Tibial artery (tissue), 4 donors: ENCODE data around the gene CUX1.
A peak's percentile ranks its signal among the peaks of the same experiment; 100 is the strongest.

Experiments used
- DNase-seq, 2 donors: peaks; one replicate each; pipeline ENCODE4 v3.0.0-alpha.2; 2019
- H3K27ac ChIP-seq, 2 donors: fragments of 200-600 bp; sonication (generic) in 1 of 2; 1 replicate in 1 of 2; 2 replicates in 1 of 2; pipeline ENCODE4 v1.5.1; 2018 to 2019; ENCODE audit warnings: mild to moderate bottlenecking in 1 of 2
- H3K27me3 ChIP-seq, 2 donors: fragments of 200-600 bp; sonication (generic) in 1 of 2; one replicate each; pipeline versions ENCODE4 v1.5.1 to v1.6.0; 2016 to 2019
- H3K36me3 ChIP-seq, 3 donors: fragments of 200-600 bp; sonication (generic) in 2 of 3; one replicate each; pipeline ENCODE4 v1.5.1; 2016 to 2019; ENCODE audit warnings: mild to moderate bottlenecking in 2 of 3
- H3K4me1 ChIP-seq, 4 donors: fragments of 200-600 bp; sonication (generic) in 2 of 4; 1 replicate in 3 of 4; 2 replicates in 1 of 4; pipeline ENCODE4 v1.5.1; 2016 to 2019
- H3K4me3 ChIP-seq, 2 donors: fragments of 200-600 bp; sonication (generic) in 1 of 2; 1 replicate in 1 of 2; 2 replicates in 1 of 2; pipeline ENCODE4 v1.5.1; 2018 to 2019; ENCODE audit warnings: mild to moderate bottlenecking in 2 of 2
- H3K9me3 ChIP-seq, 3 donors: fragments of 200-600 bp; sonication (generic) in 1 of 3; one replicate each; pipeline ENCODE4 v1.5.1; 2016 to 2019
- intact Hi-C: fragments of 100-400 bp; cut with DNase I; formaldehyde crosslinking; loops from one replicate; pipeline ENCODE4 v1.15.0; 2023; ENCODE audit warnings: low total_unique reads
- TF ChIP-seq, protein P1 (sequence below), 2 experiments: fragments of 200-600 bp in 1 of 2; fragments of 450-650 bp in 1 of 2; IDR thresholded peaks; one replicate each; pipeline ENCODE4 v1.5.1; 2017 to 2019; ENCODE audit warnings: antibody characterized with exemption in 2 of 2, mild to moderate bottlenecking in 1 of 2, moderate library complexity in 1 of 2

Gene CUX1

DNA sequence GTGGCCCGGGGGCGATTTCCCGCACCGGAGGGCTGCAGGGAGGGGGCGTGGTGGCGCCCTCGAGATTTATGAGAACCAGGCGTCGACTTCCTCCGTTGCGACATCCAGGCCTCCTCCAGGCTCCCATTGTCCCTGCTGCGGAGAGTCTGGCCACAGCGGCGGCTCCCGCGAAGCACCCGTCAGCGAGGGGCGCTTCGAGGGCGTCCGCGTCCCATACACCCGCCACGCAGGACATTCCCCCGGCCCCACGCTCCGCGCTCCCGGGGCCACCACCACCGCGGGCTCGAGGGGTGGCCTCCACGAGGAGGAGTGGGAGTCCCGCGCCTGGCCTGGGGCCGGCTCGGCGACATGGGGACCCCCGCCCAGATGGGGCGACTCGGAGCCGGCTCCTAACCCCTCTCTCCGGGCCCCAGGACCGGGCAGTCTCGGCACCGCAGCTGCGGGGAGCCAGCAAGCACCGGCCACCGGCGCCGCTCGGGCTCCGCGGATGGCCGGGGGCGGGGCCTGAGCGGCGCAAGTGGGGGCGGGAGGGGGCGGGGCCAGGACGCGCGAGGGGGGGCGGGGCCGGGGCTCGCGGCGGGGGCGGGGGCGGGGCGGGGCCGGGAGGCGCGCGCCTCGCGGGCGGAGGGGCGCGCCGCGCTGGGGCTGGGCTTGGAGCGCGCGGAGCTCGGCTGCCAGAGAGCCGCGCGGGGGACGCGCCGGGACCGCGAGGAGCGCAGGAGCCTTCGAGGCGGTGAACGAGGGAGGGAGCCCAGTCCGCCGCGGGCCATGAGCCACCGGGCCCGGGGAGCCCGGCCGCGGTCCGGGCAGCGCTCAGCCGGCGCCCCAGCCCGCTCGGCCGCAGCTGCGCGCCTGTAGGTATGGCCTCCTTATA, 469.0 kb downstream of the CUX1 start, which contains the start of gene SH2B2:
Gene SH2B2, plus strand, starts transcription at position 632 of the 874 bp plus-strand sequence. CDS start 13,683 bp downstream, outside the sequence.
- Histone ChIP-seq H3K27ac (peak within 1 kb of the TSS; percentile 75 to 77), H3K4me1 (peaks cover 0 to 27% (median 17%) of the 10 kb centered on the region in 4 donors), H3K9me3 (no peaks in the 10 kb centered on the region), H3K27me3 (no peaks in the 10 kb centered on the region), H3K36me3 (no peaks in the 10 kb centered on the region), H3K4me3 (peak within 1 kb of the TSS; percentile 74 to 92)
- intact Hi-C loops = no loop called here
- TF ChIP-seq, protein P1, sequence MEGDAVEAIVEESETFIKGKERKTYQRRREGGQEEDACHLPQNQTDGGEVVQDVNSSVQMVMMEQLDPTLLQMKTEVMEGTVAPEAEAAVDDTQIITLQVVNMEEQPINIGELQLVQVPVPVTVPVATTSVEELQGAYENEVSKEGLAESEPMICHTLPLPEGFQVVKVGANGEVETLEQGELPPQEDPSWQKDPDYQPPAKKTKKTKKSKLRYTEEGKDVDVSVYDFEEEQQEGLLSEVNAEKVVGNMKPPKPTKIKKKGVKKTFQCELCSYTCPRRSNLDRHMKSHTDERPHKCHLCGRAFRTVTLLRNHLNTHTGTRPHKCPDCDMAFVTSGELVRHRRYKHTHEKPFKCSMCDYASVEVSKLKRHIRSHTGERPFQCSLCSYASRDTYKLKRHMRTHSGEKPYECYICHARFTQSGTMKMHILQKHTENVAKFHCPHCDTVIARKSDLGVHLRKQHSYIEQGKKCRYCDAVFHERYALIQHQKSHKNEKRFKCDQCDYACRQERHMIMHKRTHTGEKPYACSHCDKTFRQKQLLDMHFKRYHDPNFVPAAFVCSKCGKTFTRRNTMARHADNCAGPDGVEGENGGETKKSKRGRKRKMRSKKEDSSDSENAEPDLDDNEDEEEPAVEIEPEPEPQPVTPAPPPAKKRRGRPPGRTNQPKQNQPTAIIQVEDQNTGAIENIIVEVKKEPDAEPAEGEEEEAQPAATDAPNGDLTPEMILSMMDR (IDR thresholded peaks at IDR 0.05) = no peak
- peak; percentile 82 to 88 for DNase-seq

DNA sequence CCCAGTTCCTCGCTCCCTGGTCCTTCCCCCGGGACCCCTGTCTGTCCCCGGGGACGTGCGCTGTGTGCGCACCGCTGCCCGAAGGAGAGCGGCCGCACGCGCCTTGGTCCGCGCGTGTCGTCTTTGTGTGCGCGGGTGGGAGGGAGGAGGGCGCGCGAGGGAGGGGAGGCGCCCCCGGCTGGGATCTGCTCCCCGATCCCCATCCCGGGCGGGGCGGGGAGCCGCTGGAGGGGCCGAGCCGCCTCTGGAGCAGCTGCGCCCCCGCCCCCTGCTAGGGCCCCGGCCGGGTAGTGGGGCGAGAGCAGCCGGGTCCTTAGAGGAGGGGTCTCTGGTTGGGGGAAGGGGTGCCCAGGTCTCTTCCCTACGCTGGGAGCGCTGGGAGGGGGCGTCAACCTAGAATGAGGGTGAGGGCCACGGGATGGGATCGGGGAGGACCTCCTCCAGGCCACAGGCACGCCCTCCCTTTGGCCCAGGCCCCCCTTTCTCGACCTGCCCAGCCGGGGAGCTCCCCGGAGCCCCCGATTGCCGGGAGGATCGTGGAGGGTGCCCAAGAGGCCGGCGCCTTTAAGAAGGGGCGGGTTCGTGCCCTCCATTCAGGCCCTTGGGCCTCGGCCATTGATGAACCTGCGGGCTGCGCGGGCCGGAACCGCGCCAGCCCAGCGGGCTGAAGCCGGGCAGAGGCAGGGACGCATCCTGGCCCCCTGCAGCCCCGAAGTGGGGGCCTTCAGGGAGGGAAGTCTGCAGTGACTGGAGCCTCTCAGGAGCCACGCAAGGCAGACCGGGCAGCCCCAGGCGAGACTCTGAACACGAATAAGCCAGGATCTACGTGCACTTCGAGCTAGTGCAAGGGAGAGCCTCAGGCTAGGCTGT, 469.9 kb downstream of the CUX1 start:
- TF ChIP-seq, protein P1 (IDR thresholded peaks at IDR 0.05) = no peak
- Histone ChIP-seq H3K9me3 (no peaks in the 10 kb centered on the region), H3K36me3 (no peaks in the 10 kb centered on the region), H3K4me1 (peaks cover 0 to 27% (median 17%) of the 10 kb centered on the region in 4 donors), H3K27ac (peak overlapping the region; percentile 55 to 57), H3K4me3 (peak overlapping the region; percentile 74 to 92), H3K27me3 (peaks cover 0 to 6% of the 10 kb centered on the region in 2 donors)
- peak in 1 of 2 donors; percentile 38 for DNase-seq
- intact Hi-C loops = no loop called here

DNA sequence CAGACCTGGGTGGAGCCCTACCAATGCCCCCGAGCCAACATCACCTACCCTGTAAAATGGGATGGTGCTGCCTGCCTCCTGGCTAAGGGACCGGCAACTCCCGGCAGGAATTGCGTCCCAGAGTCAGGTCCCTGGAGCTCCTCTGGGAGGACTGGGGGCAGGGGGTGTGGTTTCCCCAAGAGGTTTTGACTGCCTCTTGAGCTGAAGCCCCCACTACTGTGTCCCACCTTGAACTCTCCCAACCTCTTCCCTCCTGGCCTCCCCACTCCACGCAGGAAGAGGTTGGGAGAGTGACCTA, 470.5 kb downstream of the CUX1 start:
- H3K27me3 ChIP-seq = peaks cover 0 to 12% of the 10 kb centered on the region in 2 donors
- peaks cover 0 to 27% (median 17%) of the 10 kb centered on the region in 4 donors for H3K4me1 ChIP-seq
- H3K4me3 ChIP-seq = peak overlapping the region; percentile 74 to 92
- no peak overlapping the region for H3K27ac ChIP-seq
- TF ChIP-seq, protein P1 (IDR thresholded peaks at IDR 0.05) = no peak
- DNase-seq = no peak
- no peaks in the 10 kb centered on the region for H3K9me3 ChIP-seq
- H3K36me3 ChIP-seq = no peaks in the 10 kb centered on the region
- intact Hi-C loops = no loop called here

DNA sequence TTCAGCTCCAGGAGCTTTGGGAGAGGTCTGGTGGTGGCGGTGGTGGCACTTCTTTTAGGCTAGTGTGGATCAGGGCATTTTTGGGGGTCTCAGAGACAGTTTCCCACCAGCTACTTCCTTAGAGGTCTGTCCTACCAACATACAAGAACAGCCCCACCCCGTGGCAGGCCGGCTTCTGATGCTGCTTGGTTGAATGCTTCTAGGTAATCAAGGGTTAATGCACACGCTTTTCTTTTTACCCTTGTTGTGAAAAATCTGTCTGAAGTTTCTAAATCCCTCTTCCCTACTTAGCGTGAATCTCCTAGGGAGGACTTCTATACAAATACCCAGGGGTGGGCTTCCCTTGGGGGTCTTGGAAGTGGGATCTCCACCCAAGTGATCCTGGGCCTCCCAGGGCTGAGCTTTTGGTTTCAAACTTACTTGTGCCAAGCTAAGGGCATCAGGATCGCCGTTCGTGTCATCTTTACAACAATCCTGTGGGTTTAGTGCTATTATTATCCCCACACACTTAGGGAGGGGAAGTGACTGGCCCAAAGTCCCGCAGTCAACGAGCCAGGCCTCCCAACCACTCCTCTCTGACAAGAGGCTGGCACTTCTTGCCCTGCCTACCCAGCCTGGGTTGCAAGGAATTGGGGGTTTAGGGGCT, 471.0 kb downstream of the CUX1 start:
- Histone ChIP-seq H3K9me3 (no peaks in the 10 kb centered on the region), H3K36me3 (no peaks in the 10 kb centered on the region), H3K4me1 (peaks cover 0 to 27% (median 17%) of the 10 kb centered on the region in 4 donors), H3K27ac (no peak overlapping the region), H3K27me3 (peaks cover 0 to 12% of the 10 kb centered on the region in 2 donors), H3K4me3 (peak overlapping the region in 1 of 2 donors; percentile 92)
- intact Hi-C loops = no loop called here
- no peak for DNase-seq
- TF ChIP-seq, protein P1 (IDR thresholded peaks at IDR 0.05) = no peak

DNA sequence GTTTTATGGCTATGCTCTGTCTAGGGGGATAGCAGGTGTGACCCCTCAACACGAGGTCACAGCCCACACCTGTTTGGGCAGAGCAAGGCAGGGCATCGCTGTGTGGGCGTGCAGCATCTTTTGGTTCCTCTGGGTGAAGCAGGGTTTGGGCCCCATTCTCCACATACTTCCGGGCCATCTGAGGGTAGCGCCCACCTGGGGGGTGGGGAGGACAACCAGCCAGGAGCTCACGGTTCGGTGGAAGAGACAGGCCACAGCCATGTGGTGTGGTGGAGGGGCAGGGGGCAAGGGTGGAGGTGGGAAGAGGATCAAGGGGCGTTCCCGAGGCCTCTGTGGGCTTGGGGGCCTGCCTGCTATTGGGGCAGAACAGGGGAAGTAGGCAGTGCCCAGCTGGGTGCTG, 471.6 kb downstream of the CUX1 start:
- TF ChIP-seq, protein P1 (IDR thresholded peaks at IDR 0.05) = no peak
- Histone ChIP-seq H3K9me3 (no peaks in the 10 kb centered on the region), H3K4me3 (no peak overlapping the region), H3K27me3 (peaks cover 0 to 17% of the 10 kb centered on the region in 2 donors), H3K4me1 (peaks cover 0 to 27% (median 17%) of the 10 kb centered on the region in 4 donors), H3K27ac (no peak overlapping the region), H3K36me3 (no peaks in the 10 kb centered on the region)
- DNase-seq = no peak
- intact Hi-C loops = no loop called here
